NCI-H82 (cell line): ENCODE measurements around the gene SLC7A4.
"Not testable (repeated sequence)": the region's sequence is repeated elsewhere in the genome, so short reads cannot be mapped to it uniquely, and the experiment has no call there.

Source experiments
- DNase-seq: peaks from one replicate; lab custom pipeline; 2025; lab: John Stamatoyannopoulos, UW

Gene SLC7A4

GRCh38 chr22:21020802-21021429, 11.4 kb downstream of the SLC7A4 start:
- DNase-seq = peak; percentile 70

GRCh38 chr22:21018314-21018713, 14.0 kb downstream of the SLC7A4 start:
- no peak for DNase-seq

GRCh38 chr22:21016644-21017420, 15.5 kb downstream of the SLC7A4 start:
- DNase-seq = no peak

- DNase-seq = peak; percentile 16
Observed at GRCh38 chr22:21015466-21016006, 16.8 kb downstream of the SLC7A4 start.

GRCh38 chr22:21014726-21015465, 17.5 kb downstream of the SLC7A4 start, which contains the start of gene P2RX6:
TSS of gene P2RX6 (plus strand) at chr22:21015165. CDS start at chr22:21015175, 10 bp downstream.
- DNase-seq = peak; percentile 78

GRCh38 chr22:21014202-21014725, 18.1 kb downstream of the SLC7A4 start:
- peak; percentile 98 for DNase-seq

GRCh38 chr22:21013657-21014201, 18.6 kb downstream of the SLC7A4 start:
- no peak for DNase-seq

- DNase-seq = peak; percentile 19
Observed at GRCh38 chr22:21012446-21013407, 19.6 kb downstream of the SLC7A4 start.

GRCh38 chr22:21010426-21011113, 21.8 kb downstream of the SLC7A4 start:
- no peak for DNase-seq

GRCh38 chr22:21009638-21010425, 22.5 kb downstream of the SLC7A4 start:
- DNase-seq = no peak

- DNase-seq = not testable (repeated sequence)
Observed at GRCh38 chr22:21009208-21009607, 23.2 kb downstream of the SLC7A4 start.

- peak; percentile 11 for DNase-seq
Observed at GRCh38 chr22:21003782-21004181, 28.6 kb downstream of the SLC7A4 start.

- DNase-seq = peak; percentile 96
Observed at GRCh38 chr22:21001601-21002325, 30.6 kb downstream of the SLC7A4 start, which contains the start of gene THAP7. TSS of gene THAP7 (minus strand) at chr22:21002118. CDS start at chr22:21001911, 207 bp downstream.

- peak; percentile 27 for DNase-seq
Observed at GRCh38 chr22:21000987-21001600, 31.3 kb downstream of the SLC7A4 start.

GRCh38 chr22:21000207-21000986, 32.0 kb downstream of the SLC7A4 start:
- no peak for DNase-seq

GRCh38 chr22:20999350-21000206, 32.8 kb downstream of the SLC7A4 start:
- no peak for DNase-seq
